ENCODE data around the gene DNAH8. TPM values are rescaled to one million over a fixed set of nuclear protein-coding genes. Genes with fewer than 3 reads are reported as not detected.

Gene DNAH8
- total and polyA plus RNA-seq, 11 donors, result 0.02 to 0.50 (median 0.02) TPM; not detected in 8

- H3K4me1 ChIP-seq, result no peaks in the 10 kb centered on the region
- H3K27ac ChIP-seq, result no peak overlapping the region
- DNase-seq, result no peak
- H3K27me3 ChIP-seq, result peaks cover 0 to 25% (median 0%) of the 10 kb centered on the region in 9 donors
- H3K9me3 ChIP-seq, result no peaks in the 10 kb centered on the region
- no peak for ATAC-seq
- no peaks in the 10 kb centered on the region for H3K36me3 ChIP-seq
- 52 to 71% (median 65%) methylated on average over 2 of the region's 2 CpGs for WGBS, 4 donors
- TF ChIP-seq CTCF (IDR thresholded peaks at IDR 0.05), result no peak
- no peak for TF ChIP-seq POLR2A (IDR thresholded peaks at IDR 0.05)
- H3K4me3 ChIP-seq, result no peak overlapping the region
- intact Hi-C loops (cut with DNase I), result no loop called here
Measured at GRCh38 chr6:38782616-38783015, 67.5 kb downstream of the DNAH8 start.

- DNase-seq (no peak), ATAC-seq (no peak)
- Histone ChIP-seq H3K4me3 (no peak overlapping the region), H3K4me1 (no peaks in the 10 kb centered on the region), H3K36me3 (no peaks in the 10 kb centered on the region), H3K9me3 (no peaks in the 10 kb centered on the region), H3K27ac (no peak overlapping the region), H3K27me3 (peaks cover 0 to 25% (median 0%) of the 10 kb centered on the region in 9 donors)
- WGBS, 4 donors, result 43 to 52% (median 47%) methylated on average over 11 of the region's 11 CpGs
- no peak for TF ChIP-seq CTCF (IDR thresholded peaks at IDR 0.05)
- TF ChIP-seq POLR2A (IDR thresholded peaks at IDR 0.05), result no peak
- intact Hi-C loops (cut with DNase I), result no loop called here
Measured at GRCh38 chr6:38783443-38784228, 68.5 kb downstream of the DNAH8 start.

- intact Hi-C loops (cut with DNase I), result no loop called here
- Histone ChIP-seq H3K4me1 (no peaks in the 10 kb centered on the region), H3K9me3 (no peaks in the 10 kb centered on the region), H3K27ac (no peak overlapping the region), H3K36me3 (no peaks in the 10 kb centered on the region), H3K4me3 (no peak overlapping the region), H3K27me3 (peaks cover 0 to 29% (median 0%) of the 10 kb centered on the region in 9 donors)
- TF ChIP-seq CTCF (IDR thresholded peaks at IDR 0.05) (no peak), POLR2A (IDR thresholded peaks at IDR 0.05) (no peak)
- WGBS, 4 donors, result 58 to 76% (median 66%) methylated on average over 2 of the region's 2 CpGs
- ATAC-seq (no peak), DNase-seq (no peak)
Measured at GRCh38 chr6:38784506-38785235, 69.6 kb downstream of the DNAH8 start.

- H3K27ac ChIP-seq, result no peak overlapping the region
- 65 to 80% (median 78%) methylated on average over 5 of the region's 5 CpGs for WGBS, 4 donors
- H3K9me3 ChIP-seq, result no peaks in the 10 kb centered on the region
- DNase-seq (no peak), ATAC-seq (no peak)
- H3K4me3 ChIP-seq, result no peak overlapping the region
- peaks cover 0 to 33% (median 0%) of the 10 kb centered on the region in 9 donors for H3K27me3 ChIP-seq
- no peaks in the 10 kb centered on the region for H3K4me1 ChIP-seq
- no peak for TF ChIP-seq CTCF (IDR thresholded peaks at IDR 0.05)
- no peak for TF ChIP-seq POLR2A (IDR thresholded peaks at IDR 0.05)
- H3K36me3 ChIP-seq, result no peaks in the 10 kb centered on the region
- intact Hi-C loops (cut with DNase I), result no loop called here
Measured at GRCh38 chr6:38786486-38786885, 71.4 kb downstream of the DNAH8 start.
